VCaP (cell line): ENCODE results near the gene USP3.
A peak's percentile ranks its signal among the peaks of the same experiment; 100 is the strongest.
"Not testable (repeated sequence)": the region's sequence is repeated elsewhere in the genome, so short reads cannot be mapped to it uniquely, and the experiment has no call there.

ENCODE experiments used
- H3K27ac ChIP-seq: fragments of 450-650 bp; 2 replicates; pipeline ENCODE4 v1.5.1; 2017
- TF ChIP-seq, protein P1 (sequence below): fragments of 450-650 bp; conservative IDR thresholded peaks from 2 replicates; pipeline ENCODE4 v1.5.1; 2017; ENCODE audit warnings: mild to moderate bottlenecking, moderate library complexity

Gene USP3

DNA sequence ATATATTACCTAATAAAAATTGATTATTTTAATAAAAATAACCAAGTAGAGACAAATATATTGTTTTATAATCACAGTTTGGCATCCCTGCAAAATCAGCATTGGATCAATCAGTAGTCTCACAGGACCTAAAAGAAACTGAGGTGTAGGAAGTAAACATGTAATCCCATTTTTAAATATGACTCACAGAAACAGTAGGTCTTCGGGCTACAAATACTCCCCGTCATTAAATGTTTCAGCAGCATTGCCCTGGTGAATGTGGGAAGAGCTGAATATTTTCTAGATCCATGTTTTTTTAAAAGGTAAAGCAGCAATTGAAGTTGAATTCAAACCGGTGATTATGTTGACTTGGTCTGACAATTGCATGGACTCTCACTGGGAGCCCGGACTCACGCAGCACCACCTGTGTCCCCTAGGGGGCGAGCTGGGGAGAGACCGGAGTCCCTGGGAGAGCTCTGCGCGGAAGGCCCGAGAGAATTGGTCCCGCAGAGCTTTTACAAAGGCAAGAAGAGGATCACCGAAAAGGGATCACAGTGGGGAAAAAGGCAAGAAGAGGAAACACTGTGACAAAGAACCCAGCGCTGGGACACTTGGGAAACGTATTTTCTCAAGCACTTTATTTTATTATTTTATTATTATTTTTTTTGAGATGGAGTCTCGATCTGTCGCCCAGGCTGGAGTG lies 17.2 kb upstream of the USP3 start:
- no peak overlapping the region for H3K27ac ChIP-seq
- TF ChIP-seq, protein P1, sequence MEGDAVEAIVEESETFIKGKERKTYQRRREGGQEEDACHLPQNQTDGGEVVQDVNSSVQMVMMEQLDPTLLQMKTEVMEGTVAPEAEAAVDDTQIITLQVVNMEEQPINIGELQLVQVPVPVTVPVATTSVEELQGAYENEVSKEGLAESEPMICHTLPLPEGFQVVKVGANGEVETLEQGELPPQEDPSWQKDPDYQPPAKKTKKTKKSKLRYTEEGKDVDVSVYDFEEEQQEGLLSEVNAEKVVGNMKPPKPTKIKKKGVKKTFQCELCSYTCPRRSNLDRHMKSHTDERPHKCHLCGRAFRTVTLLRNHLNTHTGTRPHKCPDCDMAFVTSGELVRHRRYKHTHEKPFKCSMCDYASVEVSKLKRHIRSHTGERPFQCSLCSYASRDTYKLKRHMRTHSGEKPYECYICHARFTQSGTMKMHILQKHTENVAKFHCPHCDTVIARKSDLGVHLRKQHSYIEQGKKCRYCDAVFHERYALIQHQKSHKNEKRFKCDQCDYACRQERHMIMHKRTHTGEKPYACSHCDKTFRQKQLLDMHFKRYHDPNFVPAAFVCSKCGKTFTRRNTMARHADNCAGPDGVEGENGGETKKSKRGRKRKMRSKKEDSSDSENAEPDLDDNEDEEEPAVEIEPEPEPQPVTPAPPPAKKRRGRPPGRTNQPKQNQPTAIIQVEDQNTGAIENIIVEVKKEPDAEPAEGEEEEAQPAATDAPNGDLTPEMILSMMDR, result peak; percentile 96

DNA sequence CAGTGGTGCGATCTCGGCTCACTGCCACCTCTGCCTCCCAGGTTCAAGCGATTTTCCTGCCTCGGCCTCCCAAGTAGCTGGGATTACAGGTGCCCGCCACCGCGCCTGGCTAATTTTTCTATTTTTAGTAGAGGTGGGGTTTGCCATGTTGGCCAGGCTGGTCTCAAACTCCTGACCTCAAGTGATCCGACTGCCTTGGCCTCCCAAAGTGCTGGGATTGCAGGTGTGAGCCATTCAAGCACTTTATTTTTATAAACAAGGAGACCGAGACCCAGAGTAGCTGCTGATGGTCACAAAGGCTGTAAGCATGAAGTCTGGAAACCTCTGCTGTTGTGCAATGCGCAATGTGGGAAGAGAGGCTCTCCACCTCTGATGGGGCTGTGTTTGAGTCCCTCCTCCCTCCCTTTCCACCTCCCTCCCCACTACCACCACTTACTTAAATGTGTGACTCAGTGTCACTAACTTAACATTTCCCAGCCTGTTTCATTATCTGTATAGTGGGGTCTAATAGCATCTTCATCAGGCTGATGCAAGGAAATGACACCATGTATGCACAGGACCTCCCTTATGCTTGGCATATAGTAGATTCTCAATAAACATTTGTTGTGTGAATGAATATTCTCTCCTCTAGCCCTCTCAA lies 16.5 kb upstream of the USP3 start:
- H3K27ac ChIP-seq, result not testable (repeated sequence)

DNA sequence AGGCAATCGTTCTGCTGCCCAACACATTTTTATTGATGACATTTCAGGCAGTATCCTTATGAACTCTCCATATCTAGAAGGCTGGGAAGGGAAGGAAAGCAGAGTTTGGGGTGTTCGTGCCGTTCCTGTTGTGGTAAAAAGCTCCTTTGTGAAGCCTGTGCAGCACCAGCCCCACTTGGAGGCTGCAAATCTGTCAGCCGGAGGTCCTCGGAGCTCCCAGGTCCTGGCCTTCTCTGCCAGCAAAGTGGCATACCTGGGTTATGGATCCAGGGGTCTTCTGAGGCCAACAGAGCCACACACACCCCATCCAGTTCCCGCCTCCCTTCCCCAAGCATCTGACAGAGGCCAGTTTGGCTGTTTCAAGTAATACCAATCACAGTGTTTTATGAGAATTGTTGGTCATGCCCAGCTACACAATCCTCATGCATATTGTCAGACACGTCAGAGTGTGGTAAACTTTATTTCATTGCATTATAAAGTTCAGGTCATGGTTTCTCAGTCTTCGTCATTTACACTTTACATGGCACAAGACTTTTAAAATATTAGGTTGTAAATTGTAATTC lies 15.9 kb upstream of the USP3 start:
- no peak overlapping the region for H3K27ac ChIP-seq
- TF ChIP-seq, protein P1, result no peak

DNA sequence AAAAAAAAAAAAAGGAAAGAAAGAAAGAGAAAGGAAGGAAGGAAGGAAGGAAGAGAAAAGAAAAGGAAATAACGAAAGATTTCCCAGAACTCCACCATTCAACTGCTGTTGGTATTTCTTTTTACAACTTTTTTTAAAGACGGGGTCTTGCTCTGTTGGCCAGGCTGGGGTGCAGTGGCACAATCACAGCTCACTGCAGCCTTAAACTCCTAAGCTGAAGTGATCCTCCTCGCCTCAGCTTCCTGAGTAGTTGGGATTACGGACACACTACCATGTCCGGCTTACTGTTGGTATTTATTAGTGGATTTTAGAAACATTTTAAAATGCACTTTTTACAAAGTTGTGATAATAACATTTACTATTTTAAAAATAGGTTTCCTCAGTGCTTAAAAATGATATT lies 15.0 kb upstream of the USP3 start:
- TF ChIP-seq, protein P1, result no peak
- no peak overlapping the region for H3K27ac ChIP-seq

DNA sequence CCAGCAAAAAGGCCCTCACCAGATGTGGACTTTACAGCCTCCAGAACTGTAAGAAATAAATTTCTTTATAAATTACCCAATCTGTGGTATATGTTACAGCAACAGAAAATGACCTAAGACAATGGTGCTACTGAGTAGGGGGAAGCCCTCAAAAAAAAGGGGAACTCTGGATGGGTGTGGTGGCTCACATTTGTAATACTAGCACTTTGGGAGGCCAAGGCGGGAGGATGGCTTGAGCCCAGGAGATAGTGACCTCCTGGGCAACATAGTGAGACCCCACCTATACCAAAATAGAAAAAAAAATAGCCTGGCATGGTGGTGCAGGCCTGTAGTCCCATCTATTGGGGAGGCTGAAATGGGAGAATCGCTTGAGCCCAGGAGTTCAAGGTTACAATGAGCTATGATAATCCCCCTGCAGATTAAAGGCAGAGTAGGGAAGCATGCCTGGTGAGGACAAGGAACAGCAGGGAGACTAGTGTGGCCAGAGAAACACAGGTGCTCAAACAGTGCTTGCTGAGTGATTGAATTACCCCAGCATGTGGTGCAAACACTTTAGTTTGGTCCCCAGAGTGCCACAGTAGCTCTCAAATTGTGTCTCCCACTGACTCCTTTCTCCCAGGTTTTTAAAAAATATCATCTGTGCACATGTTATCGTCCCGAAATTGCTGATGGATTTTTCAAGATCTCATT lies 13.9 kb upstream of the USP3 start:
- H3K27ac ChIP-seq, result no peak overlapping the region
- TF ChIP-seq, protein P1, result no peak

DNA sequence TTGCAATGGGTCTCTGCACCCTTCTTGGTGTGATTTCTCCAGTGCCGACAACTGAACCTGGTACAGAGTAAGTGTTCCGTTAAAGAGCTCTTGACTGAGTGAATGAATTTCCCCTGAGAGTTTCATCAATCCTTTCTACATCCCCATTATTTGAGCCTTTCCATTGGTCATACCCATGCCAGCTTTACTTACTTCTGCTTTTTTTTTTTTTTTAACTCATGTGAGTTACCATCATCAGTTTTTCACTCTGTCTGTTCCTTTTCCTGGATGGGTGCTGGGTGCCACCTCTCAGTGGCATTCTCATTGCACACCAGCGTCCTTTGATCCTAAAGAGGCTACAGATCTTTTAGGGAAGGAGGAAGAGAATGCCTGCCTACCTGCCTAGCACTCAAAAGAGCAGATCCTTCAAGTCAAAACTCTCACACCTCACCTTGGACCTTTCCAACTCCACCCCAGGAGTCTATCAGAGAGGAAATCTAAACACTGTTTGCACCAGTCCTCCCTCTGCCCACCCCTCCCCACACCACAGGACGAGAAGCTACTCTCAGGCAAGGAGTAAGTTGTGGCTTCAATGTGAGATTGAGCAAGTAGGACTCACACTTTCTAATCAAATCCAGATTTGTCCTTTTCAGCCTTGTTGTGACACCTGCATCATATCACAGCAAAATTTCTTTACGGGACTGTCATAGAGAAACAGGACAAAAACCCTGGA lies 13.1 kb upstream of the USP3 start:
- TF ChIP-seq, protein P1, result no peak
- H3K27ac ChIP-seq, result no peak overlapping the region

DNA sequence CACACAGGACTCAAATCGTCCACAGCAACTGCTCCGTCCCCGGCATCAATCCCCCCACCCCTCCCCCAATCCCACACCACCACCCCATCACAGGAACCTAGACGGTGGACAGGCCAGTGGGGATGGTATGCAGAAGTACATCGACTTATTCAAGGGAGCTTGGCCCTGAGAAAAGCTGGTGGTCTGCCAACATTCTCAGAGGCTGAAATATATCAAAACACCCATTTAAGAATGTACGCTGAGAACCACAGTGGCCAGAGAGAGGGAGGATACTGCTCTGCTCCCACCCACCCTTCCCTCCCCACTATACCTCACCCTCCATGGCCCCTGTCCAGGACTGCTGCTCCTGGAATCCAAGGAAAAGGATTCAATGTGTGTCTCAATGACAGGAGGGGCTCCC lies 12.4 kb upstream of the USP3 start:
- TF ChIP-seq, protein P1, result no peak
- no peak overlapping the region for H3K27ac ChIP-seq
